GM12878 (cell line): Measurements from ENCODE around the gene RDM1. TPM values are rescaled to one million over a fixed set of nuclear protein-coding genes. Genes with fewer than 3 reads are reported as not detected.

Experiments
- ATAC-seq: fragments of 200-7000 bp; cut with Tn5 transposase; 3 replicates; pipeline ENCODE4 v1.9.1; 2020; ENCODE audit warnings: mild to moderate bottlenecking, moderate library complexity
- BruUV-seq: library from RNA; stranded (reverse); fragments of 400-500 nt; replicated peaks from 2 replicates; lab custom pipeline; 2021; lab: Mats Ljungman, UMichigan
- CTCF ChIA-PET: fragments of 300-600 bp; sonication (Branson Sonifier 250); formaldehyde crosslinking; extraction: SDS; loops from one replicate; lab custom pipeline; 2021; ENCODE audit warnings: inconsistent platforms; lab: Yijun Ruan, JAX
- POLR2A ChIA-PET: fragments of 350-600 bp; formaldehyde crosslinking; extraction: SDS; loops from one replicate; lab custom pipeline; 2021; ENCODE audit warnings: inconsistent platforms; lab: Charles Lee
- RAD21 ChIA-PET: fragments of 300-600 bp; sonication (Branson Sonifier 250); formaldehyde crosslinking; loops from one replicate; lab custom pipeline; 2023; ENCODE audit warnings: antibody characterized with exemption; ENCODE audit not compliant: unreplicated experiment; lab: Charles Lee
- SMC1A ChIA-PET: fragments of 300-600 bp; sonication (Branson Sonifier 250); formaldehyde crosslinking; loops from one replicate; lab custom pipeline; 2023; ENCODE audit not compliant: unreplicated experiment, uncharacterized antibody; lab: Charles Lee
- DNase-seq: peaks from one replicate; pipeline ENCODE4 v3.0.0-alpha.2; 2011; ENCODE audit warnings: low read depth, low spot score
- FAIRE-seq: peaks from 3 replicates; lab custom pipeline; 2011; peaks lifted over from hg19 to GRCh38; lab: Jason Lieb, UNC
- H2AFZ ChIP-seq: 2 replicates; pipeline ENCODE4 v1.6.0; 2011; ENCODE audit warnings: low read depth, low read length, control low read depth; ENCODE audit not compliant: control insufficient read depth
- H3K27ac ChIP-seq: 2 replicates; pipeline ENCODE4 v1.5.1; 2011; ENCODE audit warnings: control low read depth; ENCODE audit not compliant: control insufficient read depth, insufficient read depth
- H3K27me3 ChIP-seq, 2 experiments: replicated peaks in 1 of 2; 2 replicates each; pipeline versions ENCODE4 v1.6.0 to v1.6.1; 2011; ENCODE audit warnings: low read length in 1 of 2; ENCODE audit not compliant: control insufficient read depth in 2 of 2, insufficient read depth in 2 of 2
- H3K36me3 ChIP-seq, 2 experiments: 2 replicates each; pipeline ENCODE4 v1.5.1; 2011; ENCODE audit warnings: low read length in 1 of 2; ENCODE audit not compliant: control insufficient read depth in 2 of 2, insufficient read depth in 2 of 2
- H3K4me1 ChIP-seq: 2 replicates; pipeline ENCODE4 v1.6.1; 2011; ENCODE audit warnings: mild to moderate bottlenecking, low read length, moderate library complexity, mixed read lengths; ENCODE audit not compliant: control insufficient read depth, insufficient read depth
- H3K4me2 ChIP-seq: 2 replicates; pipeline ENCODE4 v1.6.0; 2011; ENCODE audit warnings: control low read depth; ENCODE audit not compliant: control insufficient read depth, insufficient read depth
- H3K4me3 ChIP-seq: fragments of 200-600 bp; sonication (generic); 2 replicates; pipeline ENCODE4 v1.5.1; 2016
- H3K79me2 ChIP-seq: 2 replicates; pipeline ENCODE4 v1.6.0; 2011; ENCODE audit warnings: low read length; ENCODE audit not compliant: control insufficient read depth, insufficient read depth
- H3K9ac ChIP-seq: 2 replicates; pipeline ENCODE4 v1.8.0; 2011; ENCODE audit warnings: low read length, control low read depth, mixed read lengths; ENCODE audit not compliant: control insufficient read depth, insufficient read depth
- H3K9me3 ChIP-seq: replicated peaks from 3 replicates; pipeline ENCODE4 v1.5.1; 2011; ENCODE audit warnings: mild to moderate bottlenecking, low read length; ENCODE audit not compliant: control insufficient read depth, insufficient read depth
- H4K20me1 ChIP-seq: 2 replicates; pipeline ENCODE4 v1.6.0; 2011; ENCODE audit not compliant: control insufficient read depth, insufficient read depth
- BCL11A ChIP-seq: IDR thresholded peaks from 2 replicates; pipeline ENCODE4 v1.6.1; 2011; ENCODE audit warnings: low read depth, low read length
- BCLAF1 ChIP-seq: fragments of 450-650 bp; IDR thresholded peaks from 2 replicates; pipeline ENCODE4 v1.6.1; 2017; ENCODE audit warnings: antibody characterized with exemption, mild to moderate bottlenecking, moderate library complexity
- CREM ChIP-seq: IDR thresholded peaks from 2 replicates; pipeline ENCODE4 v1.6.1; 2014; ENCODE audit warnings: antibody characterized with exemption, low read depth
- EGR1 ChIP-seq, 2 experiments: IDR thresholded peaks; 1 replicate in 1 of 2; 2 replicates in 1 of 2; pipeline ENCODE4 v1.6.1; 2011 to 2012; ENCODE audit warnings: low read depth in 2 of 2, low read length in 2 of 2, borderline replicate concordance in 1 of 2, mild to moderate bottlenecking in 1 of 2, moderate library complexity in 1 of 2
- HSF1 ChIP-seq: fragments of 150-350 bp; IDR thresholded peaks from 2 replicates; pipeline ENCODE4 v1.6.1; 2014; ENCODE audit warnings: mild to moderate bottlenecking, low read depth, low read length
- IKZF2 ChIP-seq, 2 experiments: fragments of 450-650 bp; IDR thresholded peaks; 2 replicates each; pipeline ENCODE4 v1.6.1; 2017; ENCODE audit warnings: mild to moderate bottlenecking in 2 of 2, moderate library complexity in 2 of 2
- LARP7 ChIP-seq: fragments of 450-650 bp; IDR thresholded peaks from 2 replicates; pipeline ENCODE4 v1.6.1; 2017; ENCODE audit warnings: mild to moderate bottlenecking
- MYC ChIP-seq: IDR thresholded peaks from 2 replicates; pipeline ENCODE4 v1.6.1; 2011; ENCODE audit warnings: mild to moderate bottlenecking, low read length, moderate library complexity, inconsistent platforms; ENCODE audit not compliant: insufficient read depth, insufficient replicate concordance, insufficient read length, severe bottlenecking
- POLR2A ChIP-seq: IDR thresholded peaks from 2 replicates; pipeline ENCODE4 v1.6.1; 2011; ENCODE audit warnings: low read depth, mild to moderate bottlenecking, low read length
- POLR2AphosphoS2 ChIP-seq: IDR thresholded peaks from 2 replicates; pipeline ENCODE4 v1.6.1; 2011; ENCODE audit warnings: low read depth, mild to moderate bottlenecking, low read length, improper control_type of control experiment, moderate library complexity
- WGBS: methylation state at CpG from one replicate; pipeline ENCODE4 v1.1.6; 2016; ENCODE audit warnings: low lambda C conversion rate; ENCODE audit not compliant: insufficient replicate concordance, insufficient coverage; ENCODE audit errors: missing lambda C conversion rate; 5-methylcytosine and 5-hydroxymethylcytosine counted together
- in situ Hi-C: fragments of 300-500 bp; cut with MboI; formaldehyde crosslinking; loops from 9 replicates; pipeline ENCODE4 v1.14.3; 2018; ENCODE audit warnings: mixed read lengths
- intact Hi-C: fragments of 100-400 bp; cut with micrococcal nuclease; formaldehyde crosslinking; loops from one replicate; pipeline ENCODE4 v1.14.2; 2022; ENCODE audit not compliant: unreplicated experiment
- polyA plus RNA-seq, 11 experiments: library from polyadenylated mRNA; depleted of rRNA in 4 of 11; unstranded in 6 of 11; stranded (reverse) in 5 of 11; fragments of >200 nt; fragmentation: Nextera tagmentation in 4 of 11; fragmentation: Illumina TruSeq in 1 of 11; extraction: Ambion mirVana in 4 of 11; extraction: Trizol in 1 of 11; gene quantifications; 1 replicate in 1 of 11; 2 replicates in 10 of 11; pipeline versions ENCODE4 v1.2.1 to v1.2.3, GENCODE V29; 2011 to 2016; ENCODE audit warnings: inconsistent platforms in 2 of 11, missing spikeins in 2 of 11, low read depth in 1 of 11
- total RNA-seq, 4 experiments: library from RNA; depleted of rRNA in 3 of 4; stranded (reverse); fragments of >200 nt in 3 of 4; fragmentation: Illumina TruSeq in 1 of 4; extraction: Trizol in 1 of 4; gene quantifications; 2 replicates each; pipeline versions ENCODE4 v1.2.1 to v1.2.3, GENCODE V29; 2013 to 2021
- TF ChIP-seq, protein P1 (sequence below): fragments of 150-350 bp; IDR thresholded peaks from 2 replicates; pipeline ENCODE4 v1.6.1; 2016; ENCODE audit warnings: low read depth, low read length

RDM1 gene
- total and polyA plus RNA-seq, 10 of the 15 experiments (the other 5 are each of a cell fraction or from before 2014, with no cell fraction given): 5.7 to 18.4 (median 10.7) TPM

DNA sequence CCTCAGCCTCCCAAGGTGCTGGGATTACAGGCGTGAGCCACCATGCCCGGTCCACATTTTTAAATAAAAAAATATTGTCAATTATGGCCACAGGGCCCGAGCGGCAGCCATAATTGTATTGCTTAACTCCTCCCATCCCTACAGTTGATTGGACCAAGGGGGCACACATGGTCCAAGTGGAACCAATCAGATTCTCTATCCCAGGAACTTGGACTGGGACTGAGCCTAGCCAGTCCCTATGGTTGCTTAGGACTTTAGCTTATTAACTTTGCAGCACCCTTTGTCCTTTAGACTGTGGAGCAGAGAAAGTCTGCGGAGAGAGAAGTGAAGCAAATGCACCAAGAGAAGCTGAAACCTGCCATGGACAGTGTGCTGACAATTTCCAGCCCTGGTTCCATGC, 5.5 kb upstream of the RDM1 start (continued):
- no peak for TF ChIP-seq CREM
- no peak for TF ChIP-seq HSF1
- no peak for TF ChIP-seq POLR2A
- no peak for TF ChIP-seq MYC
- TF ChIP-seq, protein P1, sequence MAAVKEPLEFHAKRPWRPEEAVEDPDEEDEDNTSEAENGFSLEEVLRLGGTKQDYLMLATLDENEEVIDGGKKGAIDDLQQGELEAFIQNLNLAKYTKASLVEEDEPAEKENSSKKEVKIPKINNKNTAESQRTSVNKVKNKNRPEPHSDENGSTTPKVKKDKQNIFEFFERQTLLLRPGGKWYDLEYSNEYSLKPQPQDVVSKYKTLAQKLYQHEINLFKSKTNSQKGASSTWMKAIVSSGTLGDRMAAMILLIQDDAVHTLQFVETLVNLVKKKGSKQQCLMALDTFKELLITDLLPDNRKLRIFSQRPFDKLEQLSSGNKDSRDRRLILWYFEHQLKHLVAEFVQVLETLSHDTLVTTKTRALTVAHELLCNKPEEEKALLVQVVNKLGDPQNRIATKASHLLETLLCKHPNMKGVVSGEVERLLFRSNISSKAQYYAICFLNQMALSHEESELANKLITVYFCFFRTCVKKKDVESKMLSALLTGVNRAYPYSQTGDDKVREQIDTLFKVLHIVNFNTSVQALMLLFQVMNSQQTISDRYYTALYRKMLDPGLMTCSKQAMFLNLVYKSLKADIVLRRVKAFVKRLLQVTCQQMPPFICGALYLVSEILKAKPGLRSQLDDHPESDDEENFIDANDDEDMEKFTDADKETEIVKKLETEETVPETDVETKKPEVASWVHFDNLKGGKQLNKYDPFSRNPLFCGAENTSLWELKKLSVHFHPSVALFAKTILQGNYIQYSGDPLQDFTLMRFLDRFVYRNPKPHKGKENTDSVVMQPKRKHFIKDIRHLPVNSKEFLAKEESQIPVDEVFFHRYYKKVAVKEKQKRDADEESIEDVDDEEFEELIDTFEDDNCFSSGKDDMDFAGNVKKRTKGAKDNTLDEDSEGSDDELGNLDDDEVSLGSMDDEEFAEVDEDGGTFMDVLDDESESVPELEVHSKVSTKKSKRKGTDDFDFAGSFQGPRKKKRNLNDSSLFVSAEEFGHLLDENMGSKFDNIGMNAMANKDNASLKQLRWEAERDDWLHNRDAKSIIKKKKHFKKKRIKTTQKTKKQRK: no peak
- TF ChIP-seq, all 136 proteins: peak for 2

- H3K79me2 ChIP-seq: no peaks in the 10 kb centered on the region
- no peak for DNase-seq
- FAIRE-seq: no peak
- H3K9me3 ChIP-seq: no peaks in the 10 kb centered on the region
- ChIA-PET SMC1A (interaction anchor here (1.2 kb wide), 1 partner anchor 10 kb away, joined by 3 read pairs; no protein-coding TSS in a partner anchor), POLR2A (no interaction called here), CTCF (no interaction called here), RAD21 (no interaction called here)
- no peak overlapping the region for H3K27ac ChIP-seq
- H3K9ac ChIP-seq: no peak overlapping the region
- H3K4me3 ChIP-seq: no peak overlapping the region
- H3K4me2 ChIP-seq: no peak overlapping the region
- WGBS: 36% methylated on average over 10 of the region's 10 CpGs
- in situ Hi-C loops: no loop called here
- H2AFZ ChIP-seq: no peak overlapping the region
- no TSS peak for BruUV-seq
- H4K20me1 ChIP-seq: no peaks in the 10 kb centered on the region
- no peaks in the 10 kb centered on the region for H3K36me3 ChIP-seq
- H3K27me3 ChIP-seq: no peaks in the 10 kb centered on the region
- H3K4me1 ChIP-seq: peaks cover 5% of the 10 kb centered on the region; the same call in 1 of the 2 replicates
- intact Hi-C loops: loop anchor here (5.0 kb wide), 1 partner anchor 87 kb away; no protein-coding TSS in a partner anchor
- ATAC-seq: no peak
- TF ChIP-seq LARP7 (no peak), IKZF2 (IDR thresholded peaks at IDR 0.05) (no peak), EGR1 (IDR thresholded peaks at IDR 0.05; ENCODE audit: borderline replicate concordance in 1 of 2, low read depth in 2 of 2, low read length in 2 of 2) (no peak), POLR2AphosphoS2 (no peak), BCL11A (no peak), MYC (no peak), BCLAF1 (no peak)
- TF ChIP-seq, protein P1: no peak
Measured at GRCh38 chr17:35934760-35935159, 4.2 kb upstream of the RDM1 start.
